NCI-H524 (cell line): ENCODE measurements around the gene SCN11A.
A peak's percentile ranks its signal among the peaks of the same experiment; 100 is the strongest.

ENCODE experiments used
- DNase-seq, 2 experiments: peaks; one replicate each; lab custom pipeline; 2025; lab: John Stamatoyannopoulos, UW

Gene SCN11A

GRCh38 chr3:39051649-39052561 lies at the start of gene SCN11A, which contains the start of gene WDR48:
Gene SCN11A (minus strand): TSS chr3:39051944. CDS start chr3:38950362, 101,582 bp downstream.
Gene WDR48 (plus strand): TSS chr3:39052016. CDS start chr3:39052026, 10 bp downstream.
- DNase-seq: peak; percentile 77 to 90

GRCh38 chr3:39101022-39101689 lies 49.4 kb upstream of the SCN11A start:
- peak in 1 of 2 experiments; percentile 24 for DNase-seq

- DNase-seq: no peak
These were observed 48.7 kb upstream of the SCN11A start for GRCh38 chr3:39100500-39100886.

GRCh38 chr3:39099738-39100499 lies 48.2 kb upstream of the SCN11A start:
- no peak for DNase-seq

- DNase-seq: no peak
These were observed 47.5 kb upstream of the SCN11A start for GRCh38 chr3:39099242-39099641.

GRCh38 chr3:39098473-39099000 lies 46.8 kb upstream of the SCN11A start:
- DNase-seq: no peak

GRCh38 chr3:39097716-39098472 lies 46.1 kb upstream of the SCN11A start:
- DNase-seq: no peak

GRCh38 chr3:39096775-39097174 lies 45.0 kb upstream of the SCN11A start:
- DNase-seq: no peak

GRCh38 chr3:39095778-39096177 lies 44.0 kb upstream of the SCN11A start:
- DNase-seq: no peak

- no peak for DNase-seq
These were observed 43.3 kb upstream of the SCN11A start for GRCh38 chr3:39094851-39095677.

GRCh38 chr3:39090922-39091321 lies 39.2 kb upstream of the SCN11A start:
- no peak for DNase-seq

GRCh38 chr3:39088889-39089288 lies 37.1 kb upstream of the SCN11A start:
- no peak for DNase-seq

- no peak for DNase-seq
These were observed 36.7 kb upstream of the SCN11A start for GRCh38 chr3:39088456-39088855.

GRCh38 chr3:39086144-39086543 lies 34.4 kb upstream of the SCN11A start:
- no peak for DNase-seq

GRCh38 chr3:39082666-39083313 lies 31.0 kb upstream of the SCN11A start:
- DNase-seq: no peak

- DNase-seq: no peak
These were observed 28.3 kb upstream of the SCN11A start for GRCh38 chr3:39080026-39080425.

- no peak for DNase-seq
These were observed 27.8 kb upstream of the SCN11A start for GRCh38 chr3:39079530-39079929.

GRCh38 chr3:39075910-39076309 lies 24.2 kb upstream of the SCN11A start:
- no peak for DNase-seq

- DNase-seq: no peak
These were observed 16.8 kb upstream of the SCN11A start for GRCh38 chr3:39068556-39068955.

- no peak for DNase-seq
These were observed 15.5 kb upstream of the SCN11A start for GRCh38 chr3:39067286-39067685.
